ENCODE measurements around the gene EDC3.

DNA sequence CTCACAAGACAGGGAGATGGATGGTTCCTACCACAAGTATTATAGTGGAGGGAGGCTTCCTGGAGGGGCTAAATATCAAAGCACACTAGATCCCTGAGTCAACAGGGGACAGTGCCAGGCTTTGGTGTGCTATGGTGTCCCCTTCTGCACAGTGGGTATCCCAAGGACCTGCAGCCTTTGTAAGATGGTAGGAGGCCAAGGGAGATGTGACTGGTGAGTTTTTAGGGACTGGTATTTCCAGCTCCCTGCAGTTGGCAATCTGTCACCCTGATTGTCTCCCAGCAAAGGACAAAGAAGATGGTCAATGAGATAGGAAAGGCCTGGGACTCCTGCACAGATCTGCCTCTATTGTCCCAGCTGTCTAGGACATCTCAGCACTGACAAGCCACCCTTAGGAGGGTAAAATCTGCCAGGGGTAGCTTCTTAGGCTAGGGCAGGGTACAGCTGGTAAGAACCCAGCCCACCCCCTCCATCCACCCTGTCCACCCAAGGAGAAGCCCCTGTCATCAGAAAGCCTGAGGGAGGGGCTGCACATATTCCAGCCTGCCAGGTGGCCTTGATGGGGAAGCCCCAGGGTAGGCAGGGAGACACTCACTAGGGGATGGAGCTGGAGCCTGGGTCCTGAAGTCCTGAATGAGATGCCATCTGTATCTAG, 28.9 kb upstream of the EDC3 start:
- TF ChIP-seq, protein P1, sequence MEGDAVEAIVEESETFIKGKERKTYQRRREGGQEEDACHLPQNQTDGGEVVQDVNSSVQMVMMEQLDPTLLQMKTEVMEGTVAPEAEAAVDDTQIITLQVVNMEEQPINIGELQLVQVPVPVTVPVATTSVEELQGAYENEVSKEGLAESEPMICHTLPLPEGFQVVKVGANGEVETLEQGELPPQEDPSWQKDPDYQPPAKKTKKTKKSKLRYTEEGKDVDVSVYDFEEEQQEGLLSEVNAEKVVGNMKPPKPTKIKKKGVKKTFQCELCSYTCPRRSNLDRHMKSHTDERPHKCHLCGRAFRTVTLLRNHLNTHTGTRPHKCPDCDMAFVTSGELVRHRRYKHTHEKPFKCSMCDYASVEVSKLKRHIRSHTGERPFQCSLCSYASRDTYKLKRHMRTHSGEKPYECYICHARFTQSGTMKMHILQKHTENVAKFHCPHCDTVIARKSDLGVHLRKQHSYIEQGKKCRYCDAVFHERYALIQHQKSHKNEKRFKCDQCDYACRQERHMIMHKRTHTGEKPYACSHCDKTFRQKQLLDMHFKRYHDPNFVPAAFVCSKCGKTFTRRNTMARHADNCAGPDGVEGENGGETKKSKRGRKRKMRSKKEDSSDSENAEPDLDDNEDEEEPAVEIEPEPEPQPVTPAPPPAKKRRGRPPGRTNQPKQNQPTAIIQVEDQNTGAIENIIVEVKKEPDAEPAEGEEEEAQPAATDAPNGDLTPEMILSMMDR (IDR thresholded peaks at IDR 0.05) = no peak
- no peak for TF ChIP-seq SREBF2 (IDR thresholded peaks at IDR 0.05)
- TF ChIP-seq, protein P2, sequence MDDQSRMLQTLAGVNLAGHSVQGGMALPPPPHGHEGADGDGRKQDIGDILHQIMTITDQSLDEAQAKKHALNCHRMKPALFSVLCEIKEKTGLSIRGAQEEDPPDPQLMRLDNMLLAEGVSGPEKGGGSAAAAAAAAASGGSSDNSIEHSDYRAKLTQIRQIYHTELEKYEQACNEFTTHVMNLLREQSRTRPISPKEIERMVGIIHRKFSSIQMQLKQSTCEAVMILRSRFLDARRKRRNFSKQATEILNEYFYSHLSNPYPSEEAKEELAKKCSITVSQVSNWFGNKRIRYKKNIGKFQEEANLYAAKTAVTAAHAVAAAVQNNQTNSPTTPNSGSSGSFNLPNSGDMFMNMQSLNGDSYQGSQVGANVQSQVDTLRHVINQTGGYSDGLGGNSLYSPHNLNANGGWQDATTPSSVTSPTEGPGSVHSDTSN (IDR thresholded peaks at IDR 0.05) = no peak

All from A549 (cell line).